HG02642 (cell line): Measurements from ENCODE around the gene GABRG3.

Experiments used
- ATAC-seq: cut with Tn5 transposase; IDR thresholded peaks from one replicate; pipeline ENCODE4 v1.9.1; 2021; ENCODE audit warnings: mild to moderate bottlenecking; ENCODE audit not compliant: unreplicated experiment, poor library complexity

GABRG3 gene

DNA sequence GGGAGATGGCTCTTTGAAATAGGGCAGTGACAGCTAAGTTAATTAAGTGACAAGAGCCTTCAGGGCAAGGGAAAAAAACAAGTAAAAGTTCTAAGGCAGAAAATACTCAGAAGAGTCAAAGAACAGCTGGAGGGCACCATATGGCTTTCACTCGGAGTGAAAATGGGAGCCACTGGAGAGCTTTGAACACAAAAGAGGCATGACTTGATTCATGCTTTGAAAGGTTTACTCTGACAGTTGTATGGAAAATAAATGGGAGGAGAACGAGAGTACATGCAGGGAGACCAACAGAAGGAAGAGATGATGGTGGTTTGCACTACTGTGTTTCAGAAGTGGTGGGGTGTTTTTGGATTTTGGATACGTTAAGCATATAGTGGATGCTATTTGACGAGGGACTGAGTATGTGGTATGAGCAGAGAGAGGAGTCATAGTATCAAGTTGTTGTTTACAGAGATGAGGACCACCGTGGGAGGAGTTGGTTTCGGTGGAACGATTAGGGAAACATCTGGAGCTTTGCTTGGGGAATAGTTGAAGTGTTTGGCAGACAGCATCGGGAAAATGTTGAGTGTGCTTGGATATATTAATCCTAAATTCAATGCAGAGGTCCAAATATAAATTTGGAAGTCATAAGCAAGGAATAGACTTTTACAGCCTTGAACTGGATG, 411.5 kb downstream of the GABRG3 start:
- ATAC-seq = no peak

DNA sequence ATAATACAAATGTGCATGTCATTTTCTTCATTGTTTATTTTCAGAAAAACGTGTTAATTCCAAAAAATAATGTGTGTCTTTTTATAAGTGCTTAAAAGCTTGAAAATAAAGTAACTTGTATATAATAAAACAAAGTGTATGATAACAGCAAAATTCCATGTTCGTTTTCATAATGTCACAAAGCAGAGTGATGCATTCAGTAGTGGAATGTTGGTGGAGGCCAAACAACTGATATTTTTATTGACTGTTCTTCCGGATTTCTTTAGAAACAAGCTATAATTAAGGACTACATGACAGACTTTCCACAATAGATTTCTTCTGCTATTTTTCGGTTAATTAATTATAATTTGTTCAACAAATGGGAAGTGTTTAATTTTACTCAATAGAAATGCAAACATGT, 412.7 kb downstream of the GABRG3 start:
- ATAC-seq = no peak

DNA sequence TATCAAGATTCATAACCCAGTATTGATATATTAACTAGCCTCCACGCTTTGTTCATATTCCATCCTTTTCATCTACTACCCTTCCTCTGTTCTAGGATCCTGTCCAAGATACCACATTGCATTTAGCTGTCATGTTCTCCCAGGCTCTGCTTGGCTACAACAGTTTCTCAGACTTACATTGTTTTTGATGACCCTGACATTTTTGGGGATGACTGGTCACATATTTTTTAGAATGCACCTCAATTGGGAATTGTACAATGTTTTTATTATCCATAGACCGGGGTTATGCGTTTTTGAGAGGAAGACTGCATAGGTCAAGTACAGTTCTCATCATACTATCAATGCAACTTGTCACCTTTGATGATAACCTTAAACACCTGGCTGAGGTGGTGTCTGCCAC, 421.2 kb downstream of the GABRG3 start:
- no peak for ATAC-seq

DNA sequence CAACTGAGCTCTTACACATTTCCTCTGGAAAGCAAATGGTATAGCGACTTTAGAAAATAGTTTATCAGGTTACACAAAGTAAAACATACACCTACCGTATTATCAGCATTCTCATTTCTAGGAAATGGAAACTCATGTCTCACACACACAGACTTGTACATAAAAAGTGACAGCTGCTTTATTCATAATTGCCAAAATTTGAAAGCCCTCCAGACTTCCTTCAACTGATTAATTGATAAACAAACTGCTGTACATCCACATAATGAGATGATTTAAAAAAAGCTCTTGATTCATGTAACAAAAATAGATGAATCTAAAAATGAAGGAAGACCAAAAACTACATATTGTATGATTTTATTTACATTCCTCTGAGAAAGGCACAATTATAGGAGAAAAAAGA, 425.5 kb downstream of the GABRG3 start:
- ATAC-seq = no peak

DNA sequence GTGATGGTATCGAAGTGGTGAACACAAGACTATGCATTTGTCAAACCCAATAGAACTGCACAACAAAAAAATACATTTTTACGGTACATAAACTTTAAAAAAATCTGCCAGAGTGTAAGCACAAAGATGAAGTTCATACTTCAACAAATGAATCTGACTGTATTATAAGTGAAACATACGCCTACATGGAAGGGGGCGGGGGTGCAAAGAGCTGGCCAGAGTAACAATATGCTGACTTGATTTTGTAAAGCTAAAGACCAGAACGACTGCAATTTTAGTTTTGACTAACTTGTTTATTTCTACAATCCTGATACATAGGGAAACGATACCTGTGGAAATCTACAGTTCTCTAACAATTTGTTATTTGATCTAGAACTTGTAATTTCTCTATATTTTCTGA, 426.0 kb downstream of the GABRG3 start:
- ATAC-seq = no peak

DNA sequence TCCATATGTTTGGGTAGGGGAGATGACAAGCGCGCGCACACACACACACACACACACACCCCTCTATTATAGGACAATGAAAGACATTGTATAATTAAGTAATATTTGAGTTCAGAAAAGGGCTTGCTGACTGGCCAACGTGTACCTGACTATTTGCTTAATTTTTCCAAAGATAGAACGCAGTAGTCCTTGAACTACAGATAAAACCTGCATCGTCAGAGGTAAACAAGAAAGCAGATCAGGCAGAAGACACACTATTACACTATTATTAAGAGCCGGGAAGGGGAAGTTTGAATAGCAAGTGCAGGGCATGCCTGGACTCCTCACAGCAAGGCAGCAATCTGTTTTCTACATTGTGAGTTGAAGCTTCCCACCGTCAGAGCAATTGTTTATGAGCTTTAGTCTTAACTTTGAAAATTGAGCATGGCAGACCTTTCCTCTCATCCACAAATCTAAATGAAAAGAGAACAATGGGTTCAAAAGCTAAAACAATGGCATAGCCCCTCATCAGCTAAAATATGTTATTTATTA, 427.7 kb downstream of the GABRG3 start:
- no peak for ATAC-seq

DNA sequence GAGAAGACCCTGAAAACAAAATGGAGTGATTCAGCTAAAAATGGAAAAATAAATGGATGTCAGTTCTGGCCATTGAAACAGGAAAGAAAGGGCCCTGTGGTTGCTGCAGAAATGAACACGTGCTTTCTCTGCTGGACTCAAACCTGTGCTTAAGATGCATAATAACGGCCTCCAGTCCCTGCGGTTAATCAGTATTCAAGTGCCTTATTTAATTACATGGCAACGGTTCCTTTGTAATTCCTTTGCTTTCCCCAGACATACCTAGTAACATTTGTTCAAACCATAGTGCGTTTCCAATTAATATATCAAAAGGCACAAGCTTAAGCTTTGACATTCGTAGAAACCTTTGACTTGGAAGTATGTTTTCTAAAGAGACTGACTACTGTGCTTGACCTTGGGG, 428.3 kb downstream of the GABRG3 start:
- no peak for ATAC-seq

DNA sequence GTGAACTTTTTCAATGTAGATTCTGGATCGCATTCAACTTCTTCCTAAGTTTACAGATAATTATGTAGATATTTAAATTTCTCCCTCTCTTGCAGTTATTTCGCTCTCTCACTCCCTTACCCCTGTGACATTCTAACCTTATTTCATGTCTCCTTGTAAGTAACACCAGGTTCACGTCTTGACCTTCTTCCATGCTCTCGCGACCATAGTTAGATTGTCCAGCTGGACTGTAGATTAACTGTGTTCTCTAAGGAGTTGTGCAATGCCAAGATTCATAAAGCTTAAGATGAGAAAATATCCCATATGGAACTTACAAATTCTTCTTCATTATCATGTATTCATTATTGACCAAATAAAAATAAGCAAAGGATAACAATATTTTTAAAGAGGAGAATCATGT, 430.5 kb downstream of the GABRG3 start:
- ATAC-seq = no peak

DNA sequence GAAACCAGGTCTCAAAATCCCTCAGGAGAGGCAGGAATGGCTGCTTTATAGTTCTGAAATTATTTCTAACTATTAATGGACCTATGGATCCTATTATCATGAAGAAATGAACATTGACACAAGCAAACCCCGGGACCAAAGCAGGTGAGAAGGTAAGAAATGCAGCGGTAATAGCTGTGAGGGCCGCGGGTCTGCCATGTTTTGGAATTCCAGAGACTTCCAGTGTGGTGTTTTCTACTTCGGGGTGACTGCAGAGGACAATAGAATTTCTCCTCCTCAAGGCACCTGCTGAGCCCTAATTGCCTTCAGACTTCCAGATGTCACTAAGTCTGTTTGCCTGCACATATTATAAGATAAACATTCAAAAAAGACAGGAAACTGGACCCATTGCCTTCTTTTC, 437.4 kb downstream of the GABRG3 start:
- ATAC-seq = no peak

DNA sequence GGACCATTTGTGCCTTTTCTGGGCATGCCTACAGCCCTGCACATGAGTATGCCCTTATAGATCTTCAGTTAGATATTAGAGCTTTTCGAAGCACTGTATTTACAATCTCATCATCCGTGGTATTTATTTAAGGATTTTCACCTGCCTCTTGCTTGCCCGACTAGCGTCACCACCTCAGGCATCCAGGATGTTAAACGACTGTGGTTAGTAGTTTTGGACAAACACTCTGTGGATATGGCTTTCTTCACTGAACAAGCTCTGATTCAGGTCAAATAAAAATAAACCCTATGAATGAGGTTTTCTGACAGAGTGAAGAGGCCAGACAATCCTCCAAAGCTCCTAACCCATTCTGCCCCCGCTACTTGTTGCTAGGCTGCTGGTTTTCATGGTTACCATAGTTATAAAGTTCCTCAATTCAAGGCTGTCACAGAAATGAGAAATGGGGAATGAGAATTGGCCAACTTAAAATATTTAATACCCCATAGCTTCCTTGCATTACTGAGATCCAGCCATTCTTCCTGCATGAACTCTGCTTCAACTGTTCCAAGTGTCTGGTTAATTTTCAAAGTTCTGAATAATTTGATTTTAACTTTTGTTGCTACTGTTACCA, 440.1 kb downstream of the GABRG3 start:
- ATAC-seq = no peak

DNA sequence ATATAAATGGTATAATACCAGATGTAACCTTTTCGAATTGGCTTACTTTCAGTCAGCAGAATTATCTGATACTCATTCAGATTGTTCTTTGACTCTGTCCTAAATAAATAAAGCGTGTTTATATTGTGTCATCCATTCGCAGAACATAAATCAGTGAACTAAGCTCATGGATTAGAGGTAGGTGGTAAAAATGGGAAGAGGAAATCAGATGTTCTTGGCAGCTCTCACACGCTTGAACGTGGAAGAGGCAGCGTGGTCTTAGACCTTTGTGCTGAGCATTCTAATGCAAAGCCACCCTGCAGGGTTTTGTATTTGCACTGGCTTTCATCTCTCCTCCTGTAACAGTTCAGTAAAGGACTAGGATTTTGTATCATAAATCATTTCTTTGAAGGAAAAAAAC, 441.4 kb downstream of the GABRG3 start:
- no peak for ATAC-seq

DNA sequence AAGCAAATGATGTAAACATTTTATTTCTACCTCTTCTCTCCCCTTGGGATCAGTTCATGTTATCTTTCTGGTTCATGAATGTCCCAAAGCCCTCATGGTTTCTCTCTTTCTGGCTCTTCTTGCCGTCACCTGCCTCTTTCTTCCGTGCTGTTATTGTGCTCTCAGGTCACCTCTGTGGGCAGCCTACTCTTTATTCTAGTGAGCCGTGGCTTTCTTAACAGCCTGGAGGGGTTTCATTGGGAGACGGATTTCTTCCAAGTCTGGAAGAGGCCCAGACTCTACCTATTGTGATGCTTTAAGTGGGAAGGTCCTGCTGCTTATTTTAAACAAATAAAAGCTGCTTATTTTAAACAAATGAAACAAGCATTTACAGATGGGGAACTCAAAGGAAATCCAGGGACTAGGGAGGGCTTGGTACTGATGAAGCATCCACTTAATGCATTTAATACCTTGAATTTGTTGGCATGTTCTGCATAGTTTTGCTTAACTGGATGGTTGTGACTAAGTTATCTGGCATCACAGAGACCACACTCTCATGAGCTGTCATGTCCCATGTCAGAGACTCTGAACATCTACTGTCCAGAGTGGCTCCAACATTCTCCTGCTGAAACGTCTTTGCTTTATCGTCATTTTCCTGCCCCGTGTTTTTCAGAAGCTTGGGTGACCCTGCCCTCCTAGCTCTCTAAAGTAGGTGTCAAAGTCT, 443.3 kb downstream of the GABRG3 start:
- no peak for ATAC-seq

DNA sequence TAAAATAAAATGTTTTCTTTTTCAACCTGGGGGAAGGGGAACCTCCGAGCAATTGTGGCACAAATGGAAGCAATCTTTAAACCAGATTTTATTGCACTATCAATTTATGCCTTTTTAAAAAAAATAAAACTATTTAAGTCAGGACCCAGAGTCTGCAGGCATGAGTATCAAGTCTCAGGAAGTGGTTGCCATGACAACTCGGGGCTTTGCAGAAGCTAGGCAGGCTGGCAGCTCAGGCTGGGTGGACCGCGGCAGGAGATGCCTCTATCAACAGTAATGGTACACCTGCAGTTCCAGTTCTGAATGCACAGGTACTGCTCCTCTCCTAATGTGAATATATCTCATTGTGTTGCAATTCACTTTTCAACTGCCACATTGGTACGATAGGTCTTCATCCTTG, 447.7 kb downstream of the GABRG3 start:
- no peak for ATAC-seq

DNA sequence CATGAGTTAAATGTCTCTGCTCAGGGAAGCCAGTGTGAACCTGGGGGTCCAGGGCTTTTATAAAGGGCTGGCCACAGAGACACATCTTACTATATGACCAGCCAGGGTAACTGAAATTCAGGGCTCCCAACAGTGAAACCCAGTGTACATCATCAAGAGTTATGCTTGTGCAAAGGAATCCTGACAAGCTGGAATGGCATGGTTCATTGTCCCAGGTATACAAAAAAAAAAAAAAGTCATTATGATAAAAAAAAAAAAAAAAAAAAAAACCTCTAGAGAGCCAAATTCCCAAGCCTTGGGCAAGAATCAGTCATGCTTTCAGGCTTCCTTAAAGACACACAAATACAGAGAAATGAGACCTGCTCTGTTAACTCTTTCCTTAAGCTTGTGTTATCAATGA, 452.0 kb downstream of the GABRG3 start:
- ATAC-seq = no peak

DNA sequence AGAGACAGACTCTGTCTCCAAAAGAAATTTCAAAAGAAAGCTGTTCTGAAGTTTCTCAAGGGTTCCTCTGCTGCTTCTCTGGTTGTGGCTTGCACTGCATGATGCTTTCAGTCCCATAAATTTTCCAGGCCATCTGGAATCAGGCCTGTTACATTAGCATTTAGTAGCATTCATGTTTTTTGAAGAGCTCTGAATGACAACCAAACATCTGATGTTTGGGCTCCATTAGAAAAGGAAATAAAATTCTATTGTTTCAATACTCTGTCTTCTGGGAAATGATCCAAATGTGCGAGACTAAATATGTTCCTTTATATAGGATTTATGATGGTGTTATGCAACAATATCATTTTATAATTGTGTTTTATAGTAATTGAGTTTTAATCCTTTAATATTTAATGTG, 455.8 kb downstream of the GABRG3 start:
- no peak for ATAC-seq

DNA sequence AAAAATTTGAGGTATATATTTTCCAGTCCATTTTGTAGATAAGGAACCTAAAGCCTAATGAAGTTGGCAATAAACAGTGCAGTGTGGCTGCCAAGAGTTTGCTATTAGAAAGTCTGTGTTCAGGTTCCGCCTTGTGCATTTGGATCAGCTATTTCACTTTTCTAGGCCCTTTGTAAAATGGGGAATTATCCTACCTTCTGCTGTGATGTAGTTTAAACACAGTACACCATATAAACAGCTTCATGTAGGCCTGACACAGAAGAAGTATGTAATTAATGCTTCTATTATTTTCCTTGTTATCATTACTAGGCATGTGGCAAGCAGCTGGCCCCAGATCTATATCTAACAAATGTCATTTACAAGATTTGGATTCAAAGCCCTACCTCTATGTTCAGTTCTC, 456.3 kb downstream of the GABRG3 start:
- no peak for ATAC-seq

DNA sequence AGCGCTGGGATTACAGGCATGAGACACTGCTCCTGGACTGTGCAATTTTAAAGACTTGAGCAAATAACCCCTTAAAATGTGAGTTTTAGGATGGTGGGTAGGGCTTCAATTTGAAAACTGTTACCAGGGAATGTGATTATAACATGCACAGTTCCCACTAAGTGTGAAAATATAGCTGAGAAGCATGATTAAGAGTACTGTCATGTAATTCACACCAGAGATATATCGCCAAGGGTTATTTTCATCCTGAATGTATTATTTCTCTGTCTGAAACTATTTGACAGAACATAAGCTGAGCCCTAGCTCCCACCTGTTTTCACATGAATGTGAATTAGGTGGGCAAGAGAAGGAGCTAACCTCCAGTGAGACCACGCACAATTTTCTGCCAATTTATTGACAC, 457.2 kb downstream of the GABRG3 start:
- ATAC-seq = no peak

DNA sequence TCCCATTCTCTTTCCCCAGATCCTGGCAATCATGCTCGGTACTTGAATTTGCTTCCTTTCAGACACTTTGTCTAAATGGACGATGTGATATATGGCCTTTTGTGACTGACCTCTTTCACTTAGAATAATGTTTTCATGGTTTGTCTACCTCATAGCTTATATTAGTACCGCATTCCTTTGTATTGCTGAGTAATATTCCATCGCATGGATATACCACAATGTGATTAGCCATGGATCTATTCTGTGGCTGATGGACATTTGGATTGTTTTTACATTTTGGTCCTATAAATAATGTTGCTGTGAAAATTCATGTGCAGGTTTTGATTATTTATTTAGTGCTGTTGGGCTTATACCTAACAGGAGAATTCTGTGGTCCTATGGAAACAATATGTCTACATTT, 458.6 kb downstream of the GABRG3 start:
- no peak for ATAC-seq

DNA sequence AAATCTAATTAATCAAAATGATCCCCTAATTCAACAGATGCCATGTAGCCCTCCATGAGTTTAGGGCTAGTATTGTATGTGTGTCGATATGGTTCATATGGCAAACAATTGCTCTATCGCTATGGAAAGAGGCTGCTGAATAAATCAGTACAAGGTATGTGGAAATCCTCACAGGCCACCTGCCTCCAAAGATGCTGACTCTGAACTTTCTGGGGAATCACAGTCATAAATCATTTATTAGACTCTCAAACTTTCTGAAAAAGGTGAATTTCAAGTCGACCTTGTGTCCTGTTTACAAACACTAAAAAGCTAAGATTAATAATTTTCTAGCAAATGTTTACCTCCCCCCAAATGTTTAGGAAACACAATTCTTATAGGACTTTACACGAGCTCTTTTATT, 462.6 kb downstream of the GABRG3 start:
- no peak for ATAC-seq

DNA sequence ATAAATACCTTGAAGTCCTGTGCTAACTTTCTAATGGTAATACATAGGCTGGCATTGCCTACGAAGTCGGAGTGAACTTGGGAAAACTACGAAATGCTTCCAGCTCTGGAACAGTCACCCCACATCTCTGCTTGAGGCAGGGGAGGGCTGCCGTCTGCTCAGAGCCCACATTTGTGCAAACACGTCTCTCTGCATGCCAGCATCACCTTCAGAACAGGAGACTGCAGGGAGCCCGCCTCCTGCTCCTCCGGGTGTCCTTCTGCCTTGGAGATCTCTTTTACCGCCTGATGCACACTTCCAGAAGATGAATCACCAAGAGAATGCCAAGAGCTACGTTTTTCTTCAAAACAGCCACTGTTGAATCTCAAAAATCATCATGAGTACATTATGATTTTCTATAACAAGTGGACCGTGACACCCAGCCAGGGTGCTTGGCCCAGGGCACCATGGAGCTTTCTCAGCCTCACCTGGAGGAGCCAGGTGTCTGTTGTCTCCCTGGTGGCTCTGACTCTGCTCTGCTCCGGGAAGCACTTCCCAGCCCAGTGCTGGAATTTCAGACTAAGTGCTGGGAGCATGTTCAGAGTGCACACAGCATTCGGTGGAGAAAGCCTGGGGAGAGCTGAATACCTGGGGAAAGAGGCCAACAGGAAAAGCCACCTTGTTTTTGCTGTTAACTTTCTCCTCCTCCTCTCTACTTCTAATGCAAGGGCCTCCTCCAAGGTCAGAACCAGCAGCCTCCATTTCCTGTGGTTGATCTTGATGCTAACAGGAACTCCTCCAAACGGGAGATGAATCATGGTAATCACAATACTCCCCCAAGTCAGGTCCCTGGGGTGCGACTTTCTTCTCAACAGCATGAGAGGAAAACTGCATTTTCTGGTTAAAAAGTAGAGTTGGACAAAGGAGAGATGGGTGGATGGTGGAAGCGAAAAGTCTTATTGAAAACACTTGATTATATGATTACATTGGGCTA, 467.7 kb downstream of the GABRG3 start:
- ATAC-seq = no peak

DNA sequence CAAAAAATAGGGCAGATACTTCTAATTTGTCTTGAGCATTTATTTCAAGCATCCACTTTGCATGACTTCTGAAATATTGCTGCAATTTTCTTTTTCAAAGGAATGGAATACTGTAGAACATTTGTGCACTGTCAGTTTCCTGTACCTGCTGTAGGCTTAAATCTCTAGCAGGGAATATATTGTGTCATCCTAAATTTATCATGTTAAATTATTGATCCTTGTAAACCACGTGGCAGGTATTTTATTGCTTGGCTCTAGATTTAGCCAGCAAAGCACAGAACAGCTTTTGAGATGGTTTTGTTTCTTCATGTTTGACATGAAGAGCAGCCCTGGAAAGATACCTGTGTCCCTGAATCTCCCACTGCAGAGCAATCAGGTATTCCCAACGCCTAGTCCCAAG, 470.1 kb downstream of the GABRG3 start:
- no peak for ATAC-seq
